Measurements from ENCODE around the gene DGKI.

Gene DGKI

GRCh38 chr7:137485818-137486217 is 361.0 kb downstream of the DGKI start:
- H3K4me1 Mint-ChIP-seq (ENCODE audit: low read depth), result no peaks in the 10 kb centered on the region
- no peaks in the 10 kb centered on the region for H3K36me3 Mint-ChIP-seq (ENCODE audit: low read depth)
- no peaks in the 10 kb centered on the region for H3K9me3 Mint-ChIP-seq
- H3K27me3 Mint-ChIP-seq (ENCODE audit: low read depth), result no peaks in the 10 kb centered on the region
- no peak overlapping the region for H3K27ac Mint-ChIP-seq
- H3K4me3 Mint-ChIP-seq, result no peak overlapping the region

- Mint-ChIP-seq H3K27ac (no peak overlapping the region), H3K36me3 (ENCODE audit: low read depth) (no peaks in the 10 kb centered on the region), H3K27me3 (ENCODE audit: low read depth) (no peaks in the 10 kb centered on the region), H3K4me1 (ENCODE audit: low read depth) (no peaks in the 10 kb centered on the region), H3K4me3 (no peak overlapping the region), H3K9me3 (no peaks in the 10 kb centered on the region)
Measured at GRCh38 chr7:137484326-137484725, 362.4 kb downstream of the DGKI start.

- Mint-ChIP-seq H3K9me3 (no peaks in the 10 kb centered on the region), H3K27me3 (ENCODE audit: low read depth) (no peaks in the 10 kb centered on the region), H3K36me3 (ENCODE audit: low read depth) (no peaks in the 10 kb centered on the region), H3K4me1 (ENCODE audit: low read depth) (no peaks in the 10 kb centered on the region), H3K27ac (no peak overlapping the region), H3K4me3 (no peak overlapping the region)
Measured at GRCh38 chr7:137482466-137482865, 364.3 kb downstream of the DGKI start.

GRCh38 chr7:137480824-137481365 is 365.9 kb downstream of the DGKI start:
- Mint-ChIP-seq H3K4me3 (no peak overlapping the region), H3K27me3 (ENCODE audit: low read depth) (no peaks in the 10 kb centered on the region), H3K4me1 (ENCODE audit: low read depth) (no peaks in the 10 kb centered on the region), H3K27ac (no peak overlapping the region), H3K36me3 (ENCODE audit: low read depth) (no peaks in the 10 kb centered on the region), H3K9me3 (no peaks in the 10 kb centered on the region)

- Mint-ChIP-seq H3K27ac (no peak overlapping the region), H3K36me3 (ENCODE audit: low read depth) (no peaks in the 10 kb centered on the region), H3K4me1 (ENCODE audit: low read depth) (no peaks in the 10 kb centered on the region), H3K4me3 (no peak overlapping the region), H3K27me3 (ENCODE audit: low read depth) (no peaks in the 10 kb centered on the region), H3K9me3 (no peaks in the 10 kb centered on the region)
Measured at GRCh38 chr7:137480401-137480800, 366.4 kb downstream of the DGKI start.

GRCh38 chr7:137476937-137477336 is 369.8 kb downstream of the DGKI start:
- no peaks in the 10 kb centered on the region for H3K27me3 Mint-ChIP-seq (ENCODE audit: low read depth)
- no peak overlapping the region for H3K27ac Mint-ChIP-seq
- H3K9me3 Mint-ChIP-seq, result no peaks in the 10 kb centered on the region
- H3K4me3 Mint-ChIP-seq, result no peak overlapping the region
- no peaks in the 10 kb centered on the region for H3K4me1 Mint-ChIP-seq (ENCODE audit: low read depth)
- no peaks in the 10 kb centered on the region for H3K36me3 Mint-ChIP-seq (ENCODE audit: low read depth)

GRCh38 chr7:137475966-137476365 is 370.8 kb downstream of the DGKI start:
- H3K4me3 Mint-ChIP-seq, result no peak overlapping the region
- no peaks in the 10 kb centered on the region for H3K4me1 Mint-ChIP-seq (ENCODE audit: low read depth)
- no peaks in the 10 kb centered on the region for H3K27me3 Mint-ChIP-seq (ENCODE audit: low read depth)
- no peaks in the 10 kb centered on the region for H3K36me3 Mint-ChIP-seq (ENCODE audit: low read depth)
- no peaks in the 10 kb centered on the region for H3K9me3 Mint-ChIP-seq
- no peak overlapping the region for H3K27ac Mint-ChIP-seq

GRCh38 chr7:137474540-137475026 is 372.2 kb downstream of the DGKI start:
- no peaks in the 10 kb centered on the region for H3K4me1 Mint-ChIP-seq (ENCODE audit: low read depth)
- H3K9me3 Mint-ChIP-seq, result no peaks in the 10 kb centered on the region
- H3K4me3 Mint-ChIP-seq, result no peak overlapping the region
- H3K36me3 Mint-ChIP-seq (ENCODE audit: low read depth), result no peaks in the 10 kb centered on the region
- H3K27me3 Mint-ChIP-seq (ENCODE audit: low read depth), result no peaks in the 10 kb centered on the region
- H3K27ac Mint-ChIP-seq, result no peak overlapping the region

GRCh38 chr7:137471128-137471527 is 375.6 kb downstream of the DGKI start:
- Mint-ChIP-seq H3K27ac (no peak overlapping the region), H3K4me1 (ENCODE audit: low read depth) (no peaks in the 10 kb centered on the region), H3K4me3 (no peak overlapping the region), H3K36me3 (ENCODE audit: low read depth) (no peaks in the 10 kb centered on the region), H3K9me3 (no peaks in the 10 kb centered on the region), H3K27me3 (ENCODE audit: low read depth) (no peaks in the 10 kb centered on the region)

- Mint-ChIP-seq H3K9me3 (no peaks in the 10 kb centered on the region), H3K36me3 (ENCODE audit: low read depth) (no peaks in the 10 kb centered on the region), H3K27me3 (ENCODE audit: low read depth) (no peaks in the 10 kb centered on the region), H3K4me1 (ENCODE audit: low read depth) (no peaks in the 10 kb centered on the region), H3K4me3 (no peak overlapping the region), H3K27ac (no peak overlapping the region)
Measured at GRCh38 chr7:137469858-137470257, 376.9 kb downstream of the DGKI start.

GRCh38 chr7:137469191-137469811 is 377.5 kb downstream of the DGKI start:
- Mint-ChIP-seq H3K27ac (no peak overlapping the region), H3K36me3 (ENCODE audit: low read depth) (no peaks in the 10 kb centered on the region), H3K4me1 (ENCODE audit: low read depth) (no peaks in the 10 kb centered on the region), H3K9me3 (no peaks in the 10 kb centered on the region), H3K4me3 (no peak overlapping the region), H3K27me3 (ENCODE audit: low read depth) (no peaks in the 10 kb centered on the region)

GRCh38 chr7:137462847-137463246 is 383.9 kb downstream of the DGKI start:
- Mint-ChIP-seq H3K9me3 (no peaks in the 10 kb centered on the region), H3K4me3 (no peak overlapping the region), H3K4me1 (ENCODE audit: low read depth) (no peaks in the 10 kb centered on the region), H3K27ac (no peak overlapping the region), H3K27me3 (ENCODE audit: low read depth) (no peaks in the 10 kb centered on the region), H3K36me3 (ENCODE audit: low read depth) (no peaks in the 10 kb centered on the region)

GRCh38 chr7:137462074-137462715 is 384.6 kb downstream of the DGKI start:
- Mint-ChIP-seq H3K36me3 (ENCODE audit: low read depth) (no peaks in the 10 kb centered on the region), H3K27me3 (ENCODE audit: low read depth) (no peaks in the 10 kb centered on the region), H3K9me3 (no peaks in the 10 kb centered on the region), H3K27ac (no peak overlapping the region), H3K4me1 (ENCODE audit: low read depth) (no peaks in the 10 kb centered on the region), H3K4me3 (no peak overlapping the region)

- H3K4me3 Mint-ChIP-seq, result no peak overlapping the region
- H3K36me3 Mint-ChIP-seq (ENCODE audit: low read depth), result no peaks in the 10 kb centered on the region
- H3K27ac Mint-ChIP-seq, result no peak overlapping the region
- no peaks in the 10 kb centered on the region for H3K27me3 Mint-ChIP-seq (ENCODE audit: low read depth)
- H3K9me3 Mint-ChIP-seq, result no peaks in the 10 kb centered on the region
- H3K4me1 Mint-ChIP-seq (ENCODE audit: low read depth), result no peaks in the 10 kb centered on the region
Measured at GRCh38 chr7:137458399-137458798, 388.4 kb downstream of the DGKI start.

- Mint-ChIP-seq H3K36me3 (ENCODE audit: low read depth) (no peaks in the 10 kb centered on the region), H3K27me3 (ENCODE audit: low read depth) (no peaks in the 10 kb centered on the region), H3K4me1 (ENCODE audit: low read depth) (no peaks in the 10 kb centered on the region), H3K27ac (no peak overlapping the region), H3K9me3 (no peaks in the 10 kb centered on the region), H3K4me3 (no peak overlapping the region)
Measured at GRCh38 chr7:137454767-137455166, 392.0 kb downstream of the DGKI start.

All from T-helper 1 cell treated with Interleukin-12 subunit alpha and Interleukin-12 subunit beta and Interleukin-4 antibody, amounts not matched to agents 30 μg/mL and 1 μg/mL, for 36 hours (primary cell).